HCT116 (cell line): ENCODE data around the gene INO80C. TPM values are rescaled to one million over a fixed set of nuclear protein-coding genes. Genes with fewer than 3 reads are reported as not detected.

Source experiments
- ATAC-seq: fragments of 200-7000 bp; cut with Tn5 transposase; 2 replicates; pipeline ENCODE4 v1.9.1; 2020; ENCODE audit warnings: mild to moderate bottlenecking, moderate library complexity
- BruUV-seq: library from RNA; stranded (reverse); fragments of 400-500 nt; replicated peaks from 2 replicates; lab custom pipeline; 2021; lab: Mats Ljungman, UMichigan
- CTCF ChIA-PET: fragments of 300-600 bp; sonication (Branson Sonifier 250); formaldehyde crosslinking; loops from one replicate; lab custom pipeline; 2021; ENCODE audit warnings: antibody characterized with exemption; lab: Charles Lee
- POLR2A ChIA-PET: fragments of 300-600, 350-600 bp; sonication (Branson Sonifier 250); formaldehyde crosslinking; loops from one replicate; lab custom pipeline; 2021; ENCODE audit warnings: antibody characterized with exemption; lab: Charles Lee
- RAD21 ChIA-PET, 2 experiments: fragments of 300-600 bp; sonication (Branson Sonifier 250); formaldehyde crosslinking; loops; one replicate each; lab custom pipeline; 2023; ENCODE audit warnings: low total read pairs in 2 of 2; ENCODE audit not compliant: uncharacterized antibody in 2 of 2, unreplicated experiment in 2 of 2, low non-redundant PET in 1 of 2; lab: Charles Lee
- DNase-seq: peaks from one replicate; pipeline ENCODE4 v3.0.0-alpha.2; 2010; ENCODE audit warnings: low read depth, low spot score
- H2AFZ ChIP-seq: fragments of 200-600 bp; shearing (Covaris generic), sonication (generic); 2 replicates; pipeline ENCODE4 v1.6.1; 2017; ENCODE audit warnings: low read depth, mixed run types, mixed read lengths, antibody characterized with exemption, low read length; ENCODE audit not compliant: poor library complexity, severe bottlenecking
- H3K27ac ChIP-seq: 2 replicates; pipeline ENCODE4 v1.5.1; 2012; ENCODE audit warnings: low read depth, low read length
- H3K27me3 ChIP-seq: fragments of 200-600 bp; sonication (generic); 2 replicates; pipeline ENCODE4 v1.6.1; 2016; ENCODE audit warnings: mixed run types, low read length, mixed read lengths; ENCODE audit not compliant: insufficient read depth
- H3K36me3 ChIP-seq, 2 experiments: fragments of 200-500 bp in 1 of 2; fragments of 200-600 bp in 1 of 2; sonication (Bioruptor generic) in 1 of 2; sonication (generic) in 1 of 2; 2 replicates each; pipeline versions ENCODE4 v1.5.1 to v1.6.1; 2014 to 2016; ENCODE audit warnings: low read length in 2 of 2, inconsistent platforms in 1 of 2, mixed read lengths in 1 of 2, mixed run types in 1 of 2; ENCODE audit not compliant: insufficient read depth in 2 of 2, control insufficient read depth in 1 of 2
- H3K4me1 ChIP-seq, 2 experiments: fragments of 200-600 bp in 1 of 2; sonication (generic) in 1 of 2; 2 replicates each; pipeline versions ENCODE4 v1.5.1 to v1.6.1; 2012 to 2017; ENCODE audit warnings: low read length in 2 of 2, inconsistent platforms in 1 of 2, mild to moderate bottlenecking in 1 of 2, mixed read lengths in 1 of 2, mixed run types in 1 of 2, moderate library complexity in 1 of 2; ENCODE audit not compliant: insufficient read depth in 2 of 2, control insufficient read depth in 1 of 2
- H3K4me2 ChIP-seq: fragments of 200-600 bp; sonication (generic); 2 replicates; pipeline ENCODE4 v1.6.1; 2017; ENCODE audit warnings: mixed run types, low read length, mixed read lengths
- H3K4me3 ChIP-seq, 2 experiments: fragments of 200-600 bp in 1 of 2; sonication (generic) in 1 of 2; replicated peaks in 1 of 2; 2 replicates each; pipeline ENCODE4 v1.5.1; 2011 to 2016; ENCODE audit warnings: low read length in 2 of 2, control low read depth in 1 of 2, low read depth in 1 of 2, mild to moderate bottlenecking in 1 of 2, mixed read lengths in 1 of 2, mixed run types in 1 of 2
- H3K79me2 ChIP-seq: fragments of 200-600 bp; sonication (generic); 2 replicates; pipeline ENCODE4 v1.6.1; 2017; ENCODE audit warnings: mild to moderate bottlenecking, mixed run types, low read length, moderate library complexity, mixed read lengths; ENCODE audit not compliant: insufficient read depth
- H3K9ac ChIP-seq: fragments of 200-600 bp; sonication (generic); 2 replicates; pipeline ENCODE4 v1.6.1; 2016; ENCODE audit warnings: low read length, mixed read lengths
- H3K9me2 ChIP-seq: fragments of 200-600 bp; sonication (generic), shearing (Covaris generic); 2 replicates; pipeline ENCODE4 v1.6.1; 2017; ENCODE audit warnings: mixed run types, mild to moderate bottlenecking, moderate library complexity; ENCODE audit not compliant: insufficient read depth
- H3K9me3 ChIP-seq, 2 experiments: fragments of 200-500 bp in 1 of 2; fragments of 200-600 bp in 1 of 2; sonication (Bioruptor generic) in 1 of 2; sonication (generic) in 1 of 2; 2 replicates each; pipeline ENCODE4 v1.6.1; 2014 to 2017; ENCODE audit warnings: low read length in 2 of 2, mixed read lengths in 2 of 2, inconsistent platforms in 1 of 2, low read depth in 1 of 2, mild to moderate bottlenecking in 1 of 2, mixed run types in 1 of 2, moderate library complexity in 1 of 2; ENCODE audit not compliant: control insufficient read depth in 1 of 2, insufficient read depth in 1 of 2
- H4K20me1 ChIP-seq: fragments of 200-600 bp; sonication (generic), shearing (Covaris generic); 2 replicates; pipeline ENCODE4 v1.6.1; 2017; ENCODE audit warnings: mixed run types, mild to moderate bottlenecking, moderate library complexity; ENCODE audit not compliant: insufficient read depth
- CBX3 ChIP-seq: IDR thresholded peaks from 2 replicates; pipeline ENCODE4 v1.6.1; 2012; ENCODE audit warnings: low read depth
- ELF1 ChIP-seq: IDR thresholded peaks from 2 replicates; pipeline ENCODE4 v1.6.1; 2012; ENCODE audit warnings: low read depth, borderline replicate concordance
- POLR2A ChIP-seq: IDR thresholded peaks from 2 replicates; pipeline ENCODE4 v1.7.0; 2011; ENCODE audit warnings: borderline replicate concordance; ENCODE audit not compliant: insufficient read depth, insufficient read length; ENCODE audit errors: extremely low read depth
- RAD21 ChIP-seq: IDR thresholded peaks from 2 replicates; pipeline ENCODE4 v1.6.1; 2012; ENCODE audit warnings: low read depth, mild to moderate bottlenecking
- SP1 ChIP-seq: IDR thresholded peaks from 2 replicates; pipeline ENCODE4 v1.6.1; 2012; ENCODE audit warnings: low read depth
- SRF ChIP-seq: IDR thresholded peaks from 2 replicates; pipeline ENCODE4 v1.6.1; 2012; ENCODE audit warnings: low read depth
- TCF7L2 ChIP-seq: IDR thresholded peaks from 2 replicates; pipeline ENCODE4 v1.7.0; 2011; ENCODE audit warnings: borderline replicate concordance, inconsistent platforms; ENCODE audit not compliant: insufficient read depth, insufficient read length; ENCODE audit errors: extremely low read depth
- ZFX ChIP-seq: fragments of 450-650 bp; IDR thresholded peaks from 2 replicates; pipeline ENCODE4 v1.6.1; 2017
- ZNF274 ChIP-seq: fragments of 200-500 bp; sonication (Bioruptor generic); IDR thresholded peaks from 2 replicates; pipeline ENCODE4 v1.6.1; 2014; ENCODE audit warnings: mild to moderate bottlenecking, low read depth, low read length, inconsistent platforms
- intact Hi-C: fragments of 100-400 bp; cut with micrococcal nuclease; formaldehyde crosslinking; loops from 2 replicates; pipeline ENCODE4 v1.10.0; 2022
- total RNA-seq: library from RNA; stranded (reverse); gene quantifications from one replicate; pipeline ENCODE4 v1.2.1, GENCODE V29; 2021; ENCODE audit not compliant: unreplicated experiment
- TF ChIP-seq, protein P1 (sequence below): IDR thresholded peaks from 2 replicates; pipeline ENCODE4 v1.6.1; 2012
- TF ChIP-seq, protein P2 (sequence below): IDR thresholded peaks from 2 replicates; pipeline ENCODE4 v1.6.1; 2012

The INO80C gene
- total RNA-seq, 1 experiment from 2014 or later: 30.7 TPM

DNA sequence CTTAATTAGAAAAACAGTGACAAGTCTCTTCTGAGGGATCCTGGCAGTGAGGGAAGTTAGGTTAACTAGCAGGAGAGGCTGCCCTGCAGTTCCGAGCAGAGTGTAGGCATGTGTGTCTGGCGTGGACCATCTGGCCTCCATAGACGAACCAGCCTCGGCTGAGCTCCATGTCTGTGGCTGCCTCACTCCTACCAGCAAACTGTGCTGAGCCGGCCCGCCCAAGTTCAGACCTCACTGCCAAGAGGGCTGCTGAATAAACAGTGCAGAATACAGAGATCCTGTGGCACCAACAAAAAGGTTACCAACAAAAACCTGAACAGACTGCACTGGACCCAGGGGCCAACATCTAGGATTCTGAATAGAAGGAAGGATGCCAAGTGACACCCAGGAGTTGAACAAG is 27.3 kb downstream of the INO80C start:
- Histone ChIP-seq H3K27me3 (no peaks in the 10 kb centered on the region), H3K4me3 (no peak overlapping the region), H3K9ac (no peak overlapping the region), H3K9me3 (no peaks in the 10 kb centered on the region), H2AFZ (no peak overlapping the region), H3K27ac (no peak overlapping the region), H3K9me2 (no peaks in the 10 kb centered on the region), H3K79me2 (no peaks in the 10 kb centered on the region), H3K36me3 (no peaks in the 10 kb centered on the region; a peak in 1 of 4 replicates), H4K20me1 (no peaks in the 10 kb centered on the region), H3K4me1 (peaks cover 0 to 3% of the 10 kb centered on the region in 2 experiments; a peak in 1 of 4 replicates), H3K4me2 (no peak overlapping the region)
- no TSS peak for BruUV-seq
- ATAC-seq: no peak
- no peak for DNase-seq
- RAD21 ChIA-PET: no interaction called here
- no peak for TF ChIP-seq ZFX
- TF ChIP-seq ELF1: no peak
- TF ChIP-seq TCF7L2: no peak
- POLR2A ChIA-PET: interaction anchor here (1.0 to 1.2 kb wide), 2 partner anchors 8 to 57 kb away, joined by 3 to 4 read pairs; no protein-coding TSS in a partner anchor
- intact Hi-C loops: no loop called here
- CTCF ChIA-PET: no interaction called here

DNA sequence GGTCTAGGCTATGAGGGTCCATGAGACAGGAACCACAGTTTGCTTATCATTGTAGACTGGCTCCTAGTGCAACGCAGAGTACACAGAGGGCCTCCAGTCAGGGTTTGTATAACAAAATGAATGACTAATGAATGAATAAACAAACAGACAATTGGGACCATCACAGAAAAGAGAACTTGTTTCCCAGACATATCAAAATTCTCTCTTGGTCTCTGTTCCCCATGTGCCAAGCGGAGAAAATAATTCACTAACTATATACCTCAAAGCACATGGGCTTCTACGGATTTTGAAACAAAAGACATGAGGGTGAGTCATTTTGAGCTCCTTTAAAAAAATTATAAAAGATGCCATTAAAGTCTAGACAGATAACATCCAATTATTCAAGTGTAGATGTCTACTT is 28.0 kb downstream of the INO80C start:
- Histone ChIP-seq H3K36me3 (no peaks in the 10 kb centered on the region; a peak in 1 of 4 replicates), H3K4me3 (no peak overlapping the region), H3K27ac (no peak overlapping the region), H3K9me3 (no peaks in the 10 kb centered on the region), H3K4me1 (peaks cover 0 to 3% of the 10 kb centered on the region in 2 experiments; a peak in 1 of 4 replicates), H4K20me1 (no peaks in the 10 kb centered on the region), H3K27me3 (no peaks in the 10 kb centered on the region), H2AFZ (no peak overlapping the region), H3K9ac (no peak overlapping the region), H3K4me2 (no peak overlapping the region), H3K9me2 (no peaks in the 10 kb centered on the region), H3K79me2 (no peaks in the 10 kb centered on the region)
- POLR2A ChIA-PET: interaction anchor here (1.0 to 1.2 kb wide), 2 partner anchors 9 to 56 kb away, joined by 3 to 4 read pairs; no protein-coding TSS in a partner anchor
- TF ChIP-seq, protein P1, sequence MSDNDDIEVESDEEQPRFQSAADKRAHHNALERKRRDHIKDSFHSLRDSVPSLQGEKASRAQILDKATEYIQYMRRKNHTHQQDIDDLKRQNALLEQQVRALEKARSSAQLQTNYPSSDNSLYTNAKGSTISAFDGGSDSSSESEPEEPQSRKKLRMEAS: no peak
- TF ChIP-seq, protein P2, sequence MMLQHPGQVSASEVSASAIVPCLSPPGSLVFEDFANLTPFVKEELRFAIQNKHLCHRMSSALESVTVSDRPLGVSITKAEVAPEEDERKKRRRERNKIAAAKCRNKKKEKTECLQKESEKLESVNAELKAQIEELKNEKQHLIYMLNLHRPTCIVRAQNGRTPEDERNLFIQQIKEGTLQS: no peak
- no peak for TF ChIP-seq ELF1
- TF ChIP-seq ZFX: no peak
- TF ChIP-seq SP1: no peak
- TF ChIP-seq CBX3: no peak
- TF ChIP-seq SRF: no peak
- TF ChIP-seq POLR2A: no peak
- TF ChIP-seq ZNF274: no peak
- no peak for TF ChIP-seq RAD21
- intact Hi-C loops: no loop called here
- DNase-seq (no peak), ATAC-seq (no peak)
- RAD21 ChIA-PET: no interaction called here
- BruUV-seq: no TSS peak
- CTCF ChIA-PET: no interaction called here
